Right atrium auricular region (tissue), 2 donors: ENCODE results near the gene BMP7. TPM values are rescaled to one million over a fixed set of nuclear protein-coding genes. Genes with fewer than 3 reads are reported as not detected.

Source experiments
- DNase-seq: peaks from one replicate; pipeline ENCODE4 v3.0.0-alpha.2; 2019; ENCODE audit warnings: low spot score
- H3K27ac ChIP-seq, 2 donors: fragments of 200-600 bp; sonication (generic); 1 replicate in 1 of 2; 2 replicates in 1 of 2; pipeline ENCODE4 v1.5.1; 2016 to 2019
- H3K27me3 ChIP-seq, 2 donors: fragments of 200-600 bp; sonication (generic); one replicate each; pipeline versions ENCODE4 v1.5.1 to v1.6.0; 2017 to 2019
- H3K36me3 ChIP-seq: fragments of 200-600 bp; sonication (generic); one replicate; pipeline ENCODE4 v1.5.1; 2016
- H3K4me1 ChIP-seq, 2 donors: fragments of 200-600 bp; sonication (generic); one replicate each; pipeline versions ENCODE4 v1.5.1 to v1.6.0; 2017 to 2019
- H3K4me3 ChIP-seq, 2 donors: fragments of 200-600 bp; sonication (generic); 1 replicate in 1 of 2; 2 replicates in 1 of 2; pipeline ENCODE4 v1.5.1; 2017 to 2019; ENCODE audit warnings: mild to moderate bottlenecking in 1 of 2, moderate library complexity in 1 of 2
- H3K9me3 ChIP-seq, 2 donors: fragments of 200-600 bp; sonication (generic); one replicate each; pipeline ENCODE4 v1.5.1; 2019
- CTCF ChIP-seq, 2 donors: fragments of 200-600 bp; sonication (generic); IDR thresholded peaks; one replicate each; pipeline ENCODE4 v1.5.1; 2019; ENCODE audit warnings: antibody characterized with exemption in 2 of 2
- total RNA-seq, 2 donors: library from RNA; depleted of rRNA; stranded (reverse); fragments of >200 nt; gene quantifications; one replicate each; pipeline ENCODE4 v1.1.0, GENCODE V29; 2016

The BMP7 gene
- total RNA-seq, 2 donors from 2014 or later, result 15.1 to 23.0 TPM

DNA sequence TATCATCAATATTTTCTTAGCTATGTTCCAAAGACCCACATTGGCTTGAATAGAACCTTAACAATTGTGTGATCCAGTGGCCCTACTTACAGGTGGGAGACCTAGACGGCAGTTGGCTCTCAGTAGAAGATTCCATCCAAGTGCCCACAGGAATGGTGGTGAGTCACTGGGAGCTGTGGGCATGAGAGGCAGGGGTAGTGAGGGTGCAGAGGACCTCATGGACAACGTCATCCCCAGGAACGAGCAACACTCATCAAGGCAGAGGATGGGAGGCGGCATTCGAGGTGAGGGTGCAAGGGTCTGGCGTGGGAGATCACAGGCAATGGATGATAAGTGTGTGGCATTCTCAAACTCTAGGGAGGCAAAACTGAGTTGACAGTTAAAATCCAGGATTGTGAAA lies 45.7 kb upstream of the BMP7 start:
- TF ChIP-seq CTCF (IDR thresholded peaks at IDR 0.05), result no peak
- Histone ChIP-seq H3K27ac (no peak overlapping the region), H3K9me3 (no peaks in the 10 kb centered on the region), H3K36me3 (no peaks in the 10 kb centered on the region), H3K27me3 (no peaks in the 10 kb centered on the region), H3K4me3 (no peak overlapping the region), H3K4me1 (no peaks in the 10 kb centered on the region)
- DNase-seq, result no peak

DNA sequence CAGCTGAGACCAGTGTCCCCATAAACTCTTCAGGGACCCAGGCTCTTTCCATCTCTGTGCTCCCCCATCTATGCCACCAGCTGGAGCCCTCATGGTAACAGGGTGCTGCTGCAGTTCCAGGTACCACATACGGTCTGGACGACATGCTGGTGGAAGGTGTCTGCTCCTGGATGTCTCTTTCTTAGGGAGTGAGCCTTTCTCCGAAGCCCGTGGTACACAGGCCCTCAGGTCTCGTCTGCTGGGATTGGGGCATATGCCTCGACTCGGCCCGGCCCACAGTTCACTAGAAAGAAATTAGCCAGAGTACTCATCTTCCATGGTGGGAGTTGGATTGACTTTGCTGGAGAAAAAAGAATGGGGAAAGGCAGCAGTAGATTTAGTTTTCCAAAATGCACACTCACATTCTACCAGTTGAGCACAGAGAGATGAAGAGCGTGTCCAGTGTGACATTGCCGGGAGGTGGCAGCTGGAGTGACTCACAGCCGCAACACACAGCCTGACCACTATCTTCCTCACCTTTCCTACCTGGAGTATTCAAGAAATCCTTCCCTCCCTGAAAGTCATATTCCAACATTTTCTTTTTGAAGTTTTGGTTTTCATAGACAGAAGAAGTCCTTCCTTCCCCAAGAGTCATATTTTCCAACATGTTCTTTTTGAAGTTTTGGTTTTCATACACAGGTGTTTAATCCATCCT lies 44.5 kb upstream of the BMP7 start:
- H3K27me3 ChIP-seq, result no peaks in the 10 kb centered on the region
- no peak overlapping the region for H3K27ac ChIP-seq
- H3K36me3 ChIP-seq, result no peaks in the 10 kb centered on the region
- no peaks in the 10 kb centered on the region for H3K4me1 ChIP-seq
- no peaks in the 10 kb centered on the region for H3K9me3 ChIP-seq
- DNase-seq, result no peak
- no peak overlapping the region for H3K4me3 ChIP-seq
- TF ChIP-seq CTCF (IDR thresholded peaks at IDR 0.05), result no peak

GRCh38 chr20:57309544-57310115 lies 43.2 kb upstream of the BMP7 start:
- no peaks in the 10 kb centered on the region for H3K9me3 ChIP-seq
- H3K36me3 ChIP-seq, result no peaks in the 10 kb centered on the region
- TF ChIP-seq CTCF (IDR thresholded peaks at IDR 0.05), result no peak
- DNase-seq, result no peak
- H3K4me3 ChIP-seq, result no peak overlapping the region
- H3K27ac ChIP-seq, result no peak overlapping the region
- no peaks in the 10 kb centered on the region for H3K4me1 ChIP-seq
- no peaks in the 10 kb centered on the region for H3K27me3 ChIP-seq

DNA sequence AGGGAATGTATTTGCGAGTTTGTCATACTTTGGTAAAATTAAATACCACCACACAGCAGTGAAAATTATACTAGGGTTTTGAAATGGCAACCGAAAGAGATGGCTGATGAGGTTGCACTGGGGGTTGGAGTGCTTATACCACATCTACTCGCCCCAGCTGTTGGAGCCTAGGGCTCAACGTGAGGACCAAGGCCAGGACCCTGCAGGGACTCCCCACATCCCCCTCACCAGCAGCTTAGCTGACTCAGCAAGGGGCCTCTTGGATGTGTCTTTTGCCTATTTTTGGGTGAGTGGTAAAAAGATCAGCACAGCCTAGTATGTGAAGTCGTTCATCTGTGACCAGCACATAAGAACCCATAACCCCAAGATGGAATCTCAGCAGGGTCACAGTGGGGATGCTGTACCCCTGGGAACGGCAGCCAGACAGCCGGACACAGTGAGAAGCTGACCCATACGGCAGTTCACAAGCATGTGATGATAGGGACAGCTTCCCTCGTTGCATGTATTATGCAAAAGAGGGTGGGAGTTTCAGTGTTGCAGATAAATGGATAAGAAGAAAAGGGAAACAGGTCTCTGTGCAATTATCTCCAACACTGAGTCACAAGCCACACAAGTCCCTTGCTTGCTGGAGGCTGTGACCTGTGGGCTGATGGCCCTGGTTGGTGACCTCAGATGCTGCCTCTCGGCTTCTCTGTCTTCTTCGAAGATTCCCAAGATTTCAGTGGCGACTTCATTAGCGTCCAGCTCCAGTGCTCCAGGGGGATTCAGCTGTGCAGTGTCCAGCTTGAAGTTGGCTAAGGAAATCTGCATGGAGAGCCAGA lies 42.2 kb upstream of the BMP7 start:
- DNase-seq, result no peak
- no peaks in the 10 kb centered on the region for H3K27me3 ChIP-seq
- no peak overlapping the region for H3K4me3 ChIP-seq
- no peaks in the 10 kb centered on the region for H3K36me3 ChIP-seq
- H3K27ac ChIP-seq, result no peak overlapping the region
- no peaks in the 10 kb centered on the region for H3K4me1 ChIP-seq
- no peaks in the 10 kb centered on the region for H3K9me3 ChIP-seq
- no peak for TF ChIP-seq CTCF (IDR thresholded peaks at IDR 0.05)

- Histone ChIP-seq H3K36me3 (no peaks in the 10 kb centered on the region), H3K4me3 (no peak overlapping the region), H3K27ac (no peak overlapping the region), H3K9me3 (no peaks in the 10 kb centered on the region), H3K4me1 (no peaks in the 10 kb centered on the region), H3K27me3 (no peaks in the 10 kb centered on the region)
- no peak for TF ChIP-seq CTCF (IDR thresholded peaks at IDR 0.05)
- DNase-seq, result no peak
These were observed 40.3 kb upstream of the BMP7 start for GRCh38 chr20:57306747-57307146.
